OCI-LY7 (cell line): ENCODE data around the gene BDKRB1.

Experiments used
- CTCF ChIP-seq: fragments of 200-600 bp; sonication (generic); conservative IDR thresholded peaks from 2 replicates; pipeline ENCODE4 v1.5.1; 2014; ENCODE audit warnings: mild to moderate bottlenecking, antibody characterized with exemption, low read length, moderate library complexity, mixed read lengths
- EZH2phosphoT487 ChIP-seq: fragments of 200-600 bp; sonication (generic); IDR thresholded peaks from 2 replicates; pipeline ENCODE4 v1.6.1; 2018; ENCODE audit warnings: low read depth, borderline replicate concordance, mild to moderate bottlenecking, mixed run types, antibody characterized with exemption, low read length, moderate library complexity, mixed read lengths

GRCh38 chr14:96257056-96257455, 1.0 kb downstream of the BDKRB1 start:
- TF ChIP-seq CTCF (no peak), EZH2phosphoT487 (no peak)
